GM10847 (cell line): ENCODE results near the gene LRRC63.

ENCODE experiments used
- POLR2A ChIP-seq: IDR thresholded peaks from 2 replicates; pipeline ENCODE4 v1.6.1; 2011; ENCODE audit not compliant: insufficient read length; ENCODE audit errors: extremely low read depth

Gene LRRC63

DNA sequence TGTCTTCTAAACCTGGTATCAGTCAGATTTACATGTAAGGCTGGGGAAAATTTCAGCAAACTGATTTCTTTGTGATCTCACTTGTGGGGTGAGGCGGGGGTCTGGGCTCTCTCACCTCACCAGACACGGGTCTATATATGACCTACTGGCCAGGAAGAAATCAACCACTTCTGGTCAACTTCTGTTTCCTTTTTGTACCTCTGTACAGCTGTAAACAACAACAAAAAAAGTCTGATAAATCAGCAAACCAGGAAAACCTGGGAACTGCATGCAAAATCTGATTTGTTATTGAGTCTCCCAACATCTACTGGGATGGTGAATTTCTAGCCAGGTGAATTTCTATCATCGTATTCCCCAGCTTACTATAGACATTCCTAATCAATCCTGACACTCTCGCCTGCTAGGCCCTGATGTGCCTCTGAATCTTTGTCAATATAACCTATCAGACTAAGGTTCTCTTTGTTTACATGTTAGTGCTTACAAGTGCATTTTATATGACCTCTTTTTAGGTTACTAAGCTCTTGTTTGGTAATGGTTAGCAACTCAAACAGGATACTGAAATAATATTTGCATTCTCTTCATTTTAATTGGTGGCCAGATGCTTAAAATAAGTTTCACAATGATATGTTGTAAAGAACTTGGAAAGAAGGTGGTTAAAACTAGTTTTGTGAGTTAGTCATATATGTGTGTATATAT is 77.7 kb downstream of the LRRC63 start:
- no peak for TF ChIP-seq POLR2A

DNA sequence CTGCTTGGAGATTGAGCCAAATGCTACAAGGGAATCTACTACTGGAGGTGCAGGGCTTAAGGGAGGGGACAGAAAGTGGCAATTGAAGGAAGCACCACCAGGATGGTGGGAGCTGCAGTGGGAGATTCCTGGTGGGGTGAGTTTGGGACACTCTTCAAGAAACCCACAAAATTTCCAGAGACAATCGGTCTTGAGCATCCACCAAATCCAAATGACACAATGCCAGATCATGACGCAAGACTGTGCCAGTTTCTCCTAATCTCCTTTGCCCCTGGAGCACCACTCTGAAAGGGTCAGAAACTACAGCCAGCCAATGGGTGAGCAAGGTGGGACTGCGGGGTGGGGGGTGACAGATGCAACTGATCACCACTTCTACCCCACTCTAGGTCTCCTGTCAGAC is 78.7 kb downstream of the LRRC63 start:
- no peak for TF ChIP-seq POLR2A

DNA sequence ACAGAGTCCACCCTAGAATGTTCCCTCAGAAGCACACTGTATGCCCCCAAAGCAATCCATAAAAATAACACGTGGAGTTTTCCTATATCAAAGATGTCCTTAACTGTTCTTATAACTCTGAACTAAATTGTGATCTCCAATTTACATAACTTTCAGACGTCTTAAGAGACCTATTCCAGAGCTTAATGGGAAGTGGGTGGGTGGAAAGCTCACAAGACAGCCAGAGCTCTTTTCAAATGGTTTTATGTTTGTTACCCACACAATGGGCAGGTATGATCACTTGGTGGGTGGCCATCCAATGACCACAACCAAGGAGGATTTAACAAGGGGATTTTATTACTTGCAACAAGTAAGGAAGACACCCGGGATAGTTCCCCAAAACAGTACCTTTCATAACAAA is 81.7 kb downstream of the LRRC63 start:
- TF ChIP-seq POLR2A = no peak

DNA sequence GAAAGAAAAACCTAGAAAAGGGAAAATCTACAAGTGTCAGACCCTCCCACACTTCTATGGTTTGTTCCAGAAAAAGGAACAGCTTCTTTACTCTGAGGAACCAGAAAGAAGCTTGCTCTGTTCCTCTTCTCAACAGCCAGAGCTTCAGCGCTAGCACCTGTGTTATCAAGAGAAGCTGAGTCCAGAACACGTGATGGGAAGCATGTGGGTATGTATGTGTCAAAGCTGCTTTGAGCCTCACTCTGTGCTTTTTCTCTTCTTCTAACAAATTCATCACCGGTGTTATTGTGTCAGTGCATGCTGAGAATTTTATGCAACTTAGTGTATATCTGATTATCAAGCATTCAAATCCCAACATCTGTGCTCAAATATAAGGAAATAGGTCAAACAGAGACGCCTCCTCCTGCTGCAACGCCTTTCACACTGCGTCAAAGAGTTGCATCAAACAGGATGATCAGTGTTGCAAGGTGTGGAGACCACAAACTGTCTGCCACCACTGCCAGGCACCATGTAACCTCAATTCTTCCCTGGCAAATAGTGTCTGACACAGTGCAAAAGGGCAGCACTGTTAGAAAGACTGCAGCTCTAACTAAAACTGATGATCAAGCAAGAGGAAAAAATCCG is 83.9 kb downstream of the LRRC63 start:
- TF ChIP-seq POLR2A = no peak

DNA sequence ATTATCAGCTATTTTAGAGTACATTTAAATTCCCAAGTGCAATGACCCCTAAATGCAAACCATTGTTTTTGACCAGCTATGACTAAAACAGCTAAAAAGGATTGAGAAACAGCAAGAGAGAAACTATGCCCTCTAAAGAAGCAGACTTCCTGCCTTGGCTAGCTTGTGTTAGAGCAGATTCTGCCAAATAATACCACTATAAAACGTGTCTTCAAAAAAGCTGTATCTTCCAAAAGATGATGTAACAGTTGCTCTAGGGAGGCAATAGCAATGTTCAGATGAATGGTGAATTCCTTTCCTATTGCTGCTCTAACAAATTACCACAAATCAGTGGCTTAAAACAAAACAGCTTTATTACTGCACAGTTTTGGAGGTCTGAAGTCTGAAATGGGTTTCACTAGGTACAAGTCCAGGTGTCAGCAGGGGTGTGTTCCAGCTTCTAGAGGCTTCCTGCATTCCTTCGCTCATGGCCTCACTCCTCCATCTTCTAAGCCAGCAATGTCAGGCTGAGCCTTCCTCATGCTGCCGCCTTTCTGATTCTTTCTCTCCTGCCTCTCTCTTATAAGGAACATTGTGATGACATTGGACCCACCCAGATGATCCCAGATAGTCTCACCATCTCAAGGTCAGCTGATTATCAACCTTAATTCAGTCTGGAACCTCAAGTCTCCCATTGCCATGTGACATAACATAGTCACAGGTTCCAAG is 84.5 kb downstream of the LRRC63 start:
- TF ChIP-seq POLR2A = no peak

DNA sequence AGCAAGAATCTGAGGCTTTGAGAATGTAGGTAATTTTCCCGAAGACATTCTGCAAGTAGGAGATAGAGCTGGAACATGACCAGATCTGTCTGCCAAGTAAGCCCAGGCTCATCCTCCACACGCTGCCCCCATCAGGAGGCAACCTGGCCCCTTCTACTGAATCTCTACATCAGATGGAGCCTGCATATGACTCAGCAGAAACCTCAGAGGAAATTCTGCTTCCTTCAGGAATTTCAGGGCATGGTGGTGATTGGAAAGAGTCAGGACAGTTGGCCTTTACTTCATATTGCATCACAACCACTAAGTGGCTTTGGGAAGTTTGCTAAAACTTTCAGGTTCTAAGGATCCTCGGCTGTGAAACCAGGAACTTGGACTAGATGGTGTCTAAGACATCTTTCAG is 85.2 kb downstream of the LRRC63 start:
- TF ChIP-seq POLR2A = no peak

DNA sequence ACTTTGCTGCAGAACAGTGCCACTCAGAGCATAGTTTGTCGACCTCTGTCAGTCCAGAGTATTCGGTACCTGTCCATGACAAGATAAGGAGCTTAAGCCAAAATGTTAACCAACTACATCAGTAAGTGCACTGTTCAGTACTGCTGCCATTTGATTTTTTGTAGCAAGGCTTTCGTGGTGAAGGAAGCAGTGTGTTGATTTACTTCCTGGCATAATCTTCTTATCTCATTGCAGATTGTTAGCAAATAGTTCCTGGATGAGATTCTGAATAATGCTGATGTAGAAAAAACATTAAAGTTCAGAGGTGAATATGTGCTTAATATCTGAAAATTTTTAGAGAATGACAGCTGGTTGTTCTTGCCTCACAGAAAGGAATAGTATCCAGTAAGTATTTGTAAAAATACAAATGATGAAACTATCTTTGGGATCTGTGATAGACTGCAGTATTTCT is 85.7 kb downstream of the LRRC63 start:
- no peak for TF ChIP-seq POLR2A

DNA sequence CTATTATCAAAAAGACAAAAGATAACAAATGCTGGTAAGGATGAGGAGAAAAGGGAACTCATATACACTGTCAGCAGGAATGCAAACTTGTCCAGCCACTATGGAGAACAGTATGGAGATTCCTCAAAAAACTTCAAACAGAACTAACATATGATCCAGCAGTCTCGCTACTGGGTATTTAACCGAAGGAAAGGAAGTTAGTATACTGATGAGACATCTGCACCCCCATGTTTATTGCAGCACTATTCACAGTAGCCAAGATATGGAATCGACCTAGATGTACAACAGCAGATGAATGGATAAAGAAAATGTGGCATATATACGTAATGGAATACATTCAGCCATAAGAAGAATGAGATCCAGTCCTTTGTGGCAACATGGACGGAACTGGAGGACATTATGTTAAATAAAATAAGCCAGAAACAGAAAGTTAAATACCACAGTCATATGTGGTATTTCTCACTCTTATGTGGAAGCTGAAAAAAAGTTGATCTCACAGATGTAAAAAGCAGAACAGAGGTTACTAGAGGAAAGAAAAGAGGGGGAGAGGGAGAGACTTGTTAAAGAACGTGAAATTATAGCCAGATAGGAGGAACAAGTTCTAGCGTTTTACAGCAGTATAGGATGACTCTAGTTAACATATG is 92.1 kb downstream of the LRRC63 start:
- TF ChIP-seq POLR2A = no peak

DNA sequence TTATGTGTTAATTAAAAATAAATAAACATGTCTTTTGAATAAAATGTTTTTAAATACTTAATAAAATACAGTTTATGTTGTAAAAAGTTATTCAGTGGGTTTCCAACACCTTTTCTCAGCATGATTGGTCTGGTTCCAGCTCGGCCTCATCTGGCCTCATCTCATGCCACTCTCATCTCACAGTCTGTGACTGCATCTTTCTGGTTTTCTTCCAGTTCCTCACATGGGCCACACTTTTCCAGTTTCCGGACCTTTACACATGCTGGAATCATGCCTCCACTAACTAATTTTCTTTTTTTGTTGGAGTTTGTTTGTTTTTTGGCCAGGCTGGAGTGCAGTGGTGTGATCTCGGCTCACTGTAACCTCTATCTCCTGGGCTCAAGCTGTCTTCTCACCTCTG is 92.8 kb downstream of the LRRC63 start:
- TF ChIP-seq POLR2A = no peak

DNA sequence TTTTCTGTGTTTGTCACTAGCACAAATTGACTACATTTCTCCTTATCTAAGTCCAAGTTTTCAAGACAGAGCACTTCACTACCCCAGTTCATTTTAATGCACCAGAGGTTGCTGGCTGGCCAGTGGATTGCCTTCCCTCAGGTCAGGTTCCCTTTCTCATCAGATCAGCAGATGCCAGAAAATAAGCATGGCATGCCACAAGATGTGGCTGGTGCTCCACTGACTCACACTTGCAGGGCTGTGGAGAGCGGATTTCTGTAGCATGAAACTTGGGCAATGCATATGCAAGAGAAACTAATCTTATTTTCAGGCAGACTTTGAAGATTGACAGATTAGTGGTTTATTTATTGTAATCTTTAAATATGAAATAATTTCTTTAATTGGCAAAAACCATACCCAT is 95.8 kb downstream of the LRRC63 start:
- TF ChIP-seq POLR2A = no peak

DNA sequence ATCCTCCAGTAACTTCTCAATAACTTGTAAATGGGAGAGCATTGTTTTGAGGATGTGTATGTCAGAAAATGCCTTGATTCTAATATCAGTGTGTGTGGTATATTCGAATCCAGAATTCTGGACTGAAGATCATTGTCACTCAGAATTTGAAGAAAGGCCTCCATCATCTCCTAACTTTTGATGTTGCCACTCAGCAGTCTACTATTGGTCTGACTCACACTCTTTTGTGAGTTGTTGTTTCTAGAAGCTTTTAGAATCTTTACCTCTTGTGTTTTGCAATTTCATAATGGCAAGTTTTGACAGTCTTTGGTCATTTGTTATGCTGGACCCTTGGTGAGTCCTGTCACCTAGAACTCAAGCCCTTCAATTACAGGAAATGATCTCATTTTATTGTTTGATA is 98.3 kb downstream of the LRRC63 start:
- no peak for TF ChIP-seq POLR2A

DNA sequence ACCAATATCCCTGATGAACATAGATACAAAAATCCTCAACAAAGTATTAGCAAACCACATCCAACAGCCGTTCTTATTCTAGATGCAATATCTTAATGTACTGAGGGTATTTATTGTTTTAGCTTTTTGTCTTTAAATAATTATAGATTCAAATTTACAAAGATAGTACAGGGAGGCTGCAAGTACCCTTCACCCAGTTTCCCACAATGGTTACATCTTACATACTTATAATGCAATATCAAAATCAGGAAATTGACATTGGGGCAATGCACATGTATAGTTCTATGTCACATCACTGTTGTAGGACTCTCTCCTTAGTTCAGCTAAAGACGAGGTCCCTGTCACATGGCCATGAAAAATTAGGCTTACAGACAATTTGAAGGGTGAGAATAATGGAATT is 99.5 kb downstream of the LRRC63 start:
- no peak for TF ChIP-seq POLR2A

DNA sequence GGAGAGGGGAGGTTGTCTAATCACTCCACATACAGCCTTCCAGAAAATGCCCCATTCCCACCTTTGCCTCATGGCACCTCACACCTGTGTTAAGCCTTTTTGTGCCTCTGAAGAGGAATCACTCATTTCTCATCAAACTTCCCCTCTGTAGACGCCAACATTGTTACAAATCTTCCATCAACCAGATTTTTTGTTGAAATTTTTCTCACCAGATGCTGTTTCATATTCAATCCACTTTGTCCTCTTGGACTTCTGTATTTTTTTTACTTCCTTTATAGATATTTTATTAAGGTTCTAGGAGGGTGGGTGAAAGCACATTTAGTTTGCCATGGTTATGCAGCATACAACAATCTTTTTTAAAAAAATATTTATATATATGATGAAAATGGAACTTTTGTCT is 101.3 kb downstream of the LRRC63 start:
- no peak for TF ChIP-seq POLR2A

DNA sequence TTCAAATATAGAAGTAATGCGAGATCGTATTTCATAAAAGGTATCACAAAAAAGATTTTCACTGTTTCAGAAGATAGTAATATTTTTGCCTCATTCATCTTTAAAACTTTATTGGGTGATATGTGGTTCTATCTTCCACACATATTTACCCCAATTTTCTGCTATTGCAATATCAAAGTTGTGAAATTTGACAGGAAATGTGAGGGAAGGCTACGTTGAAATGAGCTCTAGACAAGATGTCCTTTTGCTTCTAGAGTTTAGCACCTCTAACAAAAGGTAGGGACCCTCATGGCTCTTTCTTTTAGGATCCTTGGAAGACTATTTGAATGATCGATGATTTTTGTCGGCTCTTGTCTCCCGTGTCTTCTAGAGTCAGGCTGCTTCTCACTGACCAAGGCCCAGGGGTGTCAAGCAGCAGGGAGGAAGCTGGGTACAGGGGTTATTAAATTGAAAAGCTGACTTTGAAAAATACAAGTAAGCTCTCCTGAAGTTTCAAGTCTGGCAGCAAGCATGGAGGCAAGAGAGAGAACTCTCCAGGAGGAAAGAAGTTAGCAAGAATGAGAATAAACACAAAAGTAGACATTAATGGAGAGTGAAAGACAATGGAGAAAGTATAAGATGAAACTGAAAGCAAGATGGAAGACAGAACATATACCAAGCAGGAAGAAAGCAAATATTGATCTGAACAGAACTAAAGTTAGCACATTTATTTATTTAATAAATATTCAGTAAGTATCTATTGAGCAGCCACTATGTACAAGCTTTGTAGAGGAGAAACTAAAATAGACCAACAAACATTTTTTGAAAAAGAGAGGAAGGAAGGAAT is 101.9 kb downstream of the LRRC63 start:
- no peak for TF ChIP-seq POLR2A

DNA sequence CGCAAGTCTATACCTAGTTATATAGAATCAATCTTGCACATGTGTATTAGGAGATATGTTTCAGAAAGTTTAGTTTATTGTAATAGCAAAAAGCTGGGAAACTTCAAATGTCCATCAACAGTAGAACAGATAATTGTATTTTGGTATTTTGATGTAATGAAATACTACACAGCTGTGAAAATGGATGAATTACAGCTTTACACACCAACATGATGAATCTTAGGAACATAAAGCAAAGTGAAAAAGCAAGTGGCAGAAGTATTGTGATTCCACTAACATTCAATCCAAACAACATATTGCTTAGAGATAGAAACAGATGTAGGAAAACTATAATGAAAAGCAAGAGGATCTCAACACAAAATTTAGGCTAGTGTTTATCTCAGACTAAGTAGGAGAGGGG is 102.9 kb downstream of the LRRC63 start:
- no peak for TF ChIP-seq POLR2A
